HG02642 (cell line): ENCODE measurements around the gene ADAMTS5.

Experiments
- ATAC-seq: cut with Tn5 transposase; IDR thresholded peaks from one replicate; pipeline ENCODE4 v1.9.1; 2021; ENCODE audit warnings: mild to moderate bottlenecking; ENCODE audit not compliant: unreplicated experiment, poor library complexity

The ADAMTS5 gene

GRCh38 chr21:26949830-26950229 is 17.1 kb downstream of the ADAMTS5 start:
- ATAC-seq: no peak

GRCh38 chr21:26948194-26948593 is 18.7 kb downstream of the ADAMTS5 start:
- ATAC-seq: no peak

GRCh38 chr21:26946744-26947446 is 20.0 kb downstream of the ADAMTS5 start:
- no peak for ATAC-seq

- no peak for ATAC-seq
Observed at GRCh38 chr21:26945916-26946675, 20.8 kb downstream of the ADAMTS5 start.

- ATAC-seq: no peak
Observed at GRCh38 chr21:26943921-26944320, 23.0 kb downstream of the ADAMTS5 start.

GRCh38 chr21:26941421-26941820 is 25.5 kb downstream of the ADAMTS5 start:
- no peak for ATAC-seq

- ATAC-seq: no peak
Observed at GRCh38 chr21:26939601-26940111, 27.2 kb downstream of the ADAMTS5 start.

GRCh38 chr21:26936641-26937040 is 30.2 kb downstream of the ADAMTS5 start:
- no peak for ATAC-seq

GRCh38 chr21:26935977-26936376 is 30.9 kb downstream of the ADAMTS5 start:
- ATAC-seq: no peak

- no peak for ATAC-seq
Observed at GRCh38 chr21:26934383-26934782, 32.5 kb downstream of the ADAMTS5 start.

- no peak for ATAC-seq
Observed at GRCh38 chr21:26933448-26933847, 33.4 kb downstream of the ADAMTS5 start.

- ATAC-seq: no peak
Observed at GRCh38 chr21:26925636-26926035, 41.3 kb downstream of the ADAMTS5 start.

GRCh38 chr21:26925122-26925521 is 41.8 kb downstream of the ADAMTS5 start:
- ATAC-seq: no peak

GRCh38 chr21:26923986-26924385 is 42.9 kb downstream of the ADAMTS5 start:
- no peak for ATAC-seq

GRCh38 chr21:26920055-26920454 is 46.8 kb downstream of the ADAMTS5 start:
- no peak for ATAC-seq

- no peak for ATAC-seq
Observed at GRCh38 chr21:26918323-26919079, 48.4 kb downstream of the ADAMTS5 start.

GRCh38 chr21:26916799-26917198 is 50.1 kb downstream of the ADAMTS5 start:
- no peak for ATAC-seq

- ATAC-seq: no peak
Observed at GRCh38 chr21:26914557-26914956, 52.3 kb downstream of the ADAMTS5 start.

- ATAC-seq: no peak
Observed at GRCh38 chr21:26912466-26912865, 54.4 kb downstream of the ADAMTS5 start.

GRCh38 chr21:26909972-26910371 is 56.9 kb downstream of the ADAMTS5 start:
- ATAC-seq: no peak

GRCh38 chr21:26900980-26901379 is 65.9 kb downstream of the ADAMTS5 start:
- no peak for ATAC-seq
